Hindlimb muscle (tissue), 1 donor: ENCODE results near the gene FAM3A. TPM values are rescaled to one million over a fixed set of nuclear protein-coding genes. Genes with fewer than 3 reads are reported as not detected.
"Not testable (repeated sequence)": the region's sequence is repeated elsewhere in the genome, so short reads cannot be mapped to it uniquely, and the experiment has no call there.

Experiments
- DNase-seq: peaks from one replicate; pipeline ENCODE4 v3.0.0-alpha.2; 2013
- polyA plus RNA-seq: library from polyadenylated mRNA; unstranded; fragments of 120-200 nt; gene quantifications from one replicate; pipeline ENCODE4 v1.2.1, GENCODE V29; 2013; ENCODE audit not compliant: insufficient read length

FAM3A gene
- polyA plus RNA-seq, 1 donor: 33.9 TPM

- no peak for DNase-seq
These were observed 13.0 kb downstream of the FAM3A start for GRCh38 chrX:154502989-154503388.

DNA sequence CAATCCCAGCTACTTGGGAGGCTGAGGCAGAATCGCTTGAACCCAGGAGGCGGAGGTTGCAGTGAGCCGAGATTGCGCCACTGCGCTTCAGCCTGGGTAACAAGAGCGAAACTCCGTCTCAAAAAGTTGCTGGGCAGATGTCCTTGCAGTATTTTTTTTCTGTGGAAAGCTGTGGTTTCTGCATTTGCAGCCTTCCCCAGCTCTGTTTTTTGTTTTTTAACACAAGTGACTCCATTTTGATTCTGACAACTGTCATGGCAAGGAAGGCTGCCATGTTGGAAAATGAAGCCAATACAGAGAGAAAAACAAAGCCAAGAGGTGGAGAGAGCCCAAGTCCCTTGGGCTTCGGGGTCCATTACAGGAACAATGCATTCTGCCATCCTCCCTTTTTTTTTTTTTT, 13.9 kb downstream of the FAM3A start:
- DNase-seq: no peak

GRCh38 chrX:154501423-154501822, 14.6 kb downstream of the FAM3A start:
- not testable (repeated sequence) for DNase-seq

DNA sequence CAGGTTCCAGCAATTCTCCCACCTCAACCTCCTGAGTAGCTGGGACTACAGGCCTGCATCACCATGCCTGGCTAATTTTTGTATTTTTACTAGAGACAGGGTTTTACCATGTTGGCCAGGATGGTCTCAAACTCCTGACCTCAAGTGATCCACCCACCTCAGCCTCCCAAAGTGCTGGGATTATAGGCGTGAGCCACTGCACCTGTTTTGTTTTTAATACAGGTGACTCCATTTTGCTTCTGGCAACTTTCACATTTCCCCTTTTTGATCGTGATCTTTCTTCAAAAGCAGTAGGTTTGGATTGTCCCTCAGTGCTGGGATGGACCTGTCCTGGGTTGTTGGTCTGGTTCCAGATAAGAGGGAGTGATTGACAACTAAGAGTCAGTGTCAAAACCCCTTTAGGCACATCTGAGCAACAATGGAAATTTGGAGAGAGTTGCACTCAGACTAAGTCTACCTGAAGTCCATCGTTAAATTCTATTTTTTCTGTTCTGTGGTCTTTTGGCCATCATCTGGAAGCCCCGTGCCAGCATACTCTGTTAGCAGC, 19.4 kb downstream of the FAM3A start:
- DNase-seq: not testable (repeated sequence)

DNA sequence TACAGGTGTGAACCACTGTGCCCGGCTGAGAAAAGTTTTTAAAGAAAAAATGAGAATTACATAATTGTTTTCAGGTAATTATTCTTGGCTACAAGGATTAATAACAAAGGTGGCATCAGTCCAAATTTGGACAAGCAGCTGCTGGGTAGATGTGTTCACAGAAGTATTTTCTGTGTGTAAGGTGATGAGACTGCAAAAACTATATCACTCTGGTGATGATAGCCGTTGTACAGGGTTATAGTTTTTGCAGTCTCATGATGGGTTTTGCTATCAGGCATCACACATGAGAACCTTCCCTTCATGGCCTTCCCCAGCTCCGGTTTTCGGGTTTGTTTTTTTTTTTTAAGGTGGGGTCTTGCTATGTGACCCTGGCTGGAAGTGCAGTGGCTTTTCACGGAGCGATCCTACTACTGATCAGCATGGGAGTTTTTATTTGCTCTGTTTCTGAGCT, 20.5 kb downstream of the FAM3A start:
- DNase-seq: no peak

GRCh38 chrX:154494715-154495114, 21.3 kb downstream of the FAM3A start:
- no peak for DNase-seq

GRCh38 chrX:154490414-154491083, 25.5 kb downstream of the FAM3A start, which contains the start of gene SLC10A3:
SLC10A3 (minus strand) TSS chrX:154490629; CDS start chrX:154488940, 1,689 bp downstream.
- peak; percentile 90 for DNase-seq

- DNase-seq: no peak
These were observed 26.0 kb downstream of the FAM3A start for GRCh38 chrX:154490021-154490413.

DNA sequence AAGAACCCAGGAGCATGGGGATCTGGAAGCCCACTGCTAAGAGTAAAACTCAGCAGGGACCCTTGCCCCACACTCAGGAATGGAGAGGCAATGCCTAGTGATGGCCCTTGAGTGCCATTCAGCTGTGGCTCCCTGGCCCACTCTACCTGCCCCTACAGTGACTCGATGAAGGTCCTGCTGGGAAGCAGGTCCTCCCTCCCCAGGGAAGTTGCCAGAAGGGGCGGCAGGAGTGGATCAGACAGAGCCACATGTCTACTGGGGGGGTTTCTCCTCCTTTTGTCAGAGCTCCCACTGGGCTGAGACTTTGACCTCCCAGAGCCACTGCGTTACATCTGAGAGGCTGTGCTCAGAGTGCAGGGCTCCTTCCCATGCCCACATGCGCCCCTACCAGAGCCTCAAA, 26.9 kb downstream of the FAM3A start:
- DNase-seq: no peak

- DNase-seq: no peak
These were observed 27.5 kb downstream of the FAM3A start for GRCh38 chrX:154488336-154489075.

DNA sequence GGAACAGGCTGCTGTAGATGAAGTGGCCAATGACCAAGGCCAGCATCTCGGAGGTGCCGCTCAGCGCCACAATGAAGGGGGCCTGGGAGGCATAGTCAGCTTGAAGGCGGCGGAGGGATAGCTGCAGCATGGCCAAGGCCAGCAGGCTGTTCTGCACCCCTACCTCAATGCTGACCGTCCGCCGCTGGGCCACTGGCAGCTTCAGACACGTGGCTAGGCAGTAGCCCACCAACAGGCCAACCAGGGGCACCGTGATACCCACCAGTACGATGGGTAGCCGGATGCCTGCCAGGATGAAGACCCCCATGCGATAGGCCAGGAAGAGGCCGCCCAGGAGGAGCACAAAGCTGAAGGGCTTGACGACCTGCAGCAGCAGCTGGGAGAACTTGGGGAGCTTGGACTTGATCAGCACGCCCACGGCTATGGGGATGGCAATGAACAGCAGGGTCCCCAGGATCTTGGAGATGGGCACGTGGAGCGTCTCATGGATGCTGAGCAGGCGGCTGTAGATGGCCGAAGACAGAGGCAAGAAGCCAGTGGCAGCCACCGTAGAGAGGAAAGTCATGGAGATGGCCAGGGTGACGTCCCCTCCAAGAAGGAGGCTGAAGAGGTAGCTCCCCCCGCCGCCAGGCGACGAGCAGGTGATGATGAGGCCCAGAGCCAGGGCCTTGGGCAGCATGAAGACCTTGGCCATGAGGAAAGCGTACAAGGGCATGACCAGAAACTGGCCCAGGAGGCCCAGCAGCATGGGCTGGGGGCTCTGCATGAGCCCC, 28.3 kb downstream of the FAM3A start:
- DNase-seq: no peak

DNA sequence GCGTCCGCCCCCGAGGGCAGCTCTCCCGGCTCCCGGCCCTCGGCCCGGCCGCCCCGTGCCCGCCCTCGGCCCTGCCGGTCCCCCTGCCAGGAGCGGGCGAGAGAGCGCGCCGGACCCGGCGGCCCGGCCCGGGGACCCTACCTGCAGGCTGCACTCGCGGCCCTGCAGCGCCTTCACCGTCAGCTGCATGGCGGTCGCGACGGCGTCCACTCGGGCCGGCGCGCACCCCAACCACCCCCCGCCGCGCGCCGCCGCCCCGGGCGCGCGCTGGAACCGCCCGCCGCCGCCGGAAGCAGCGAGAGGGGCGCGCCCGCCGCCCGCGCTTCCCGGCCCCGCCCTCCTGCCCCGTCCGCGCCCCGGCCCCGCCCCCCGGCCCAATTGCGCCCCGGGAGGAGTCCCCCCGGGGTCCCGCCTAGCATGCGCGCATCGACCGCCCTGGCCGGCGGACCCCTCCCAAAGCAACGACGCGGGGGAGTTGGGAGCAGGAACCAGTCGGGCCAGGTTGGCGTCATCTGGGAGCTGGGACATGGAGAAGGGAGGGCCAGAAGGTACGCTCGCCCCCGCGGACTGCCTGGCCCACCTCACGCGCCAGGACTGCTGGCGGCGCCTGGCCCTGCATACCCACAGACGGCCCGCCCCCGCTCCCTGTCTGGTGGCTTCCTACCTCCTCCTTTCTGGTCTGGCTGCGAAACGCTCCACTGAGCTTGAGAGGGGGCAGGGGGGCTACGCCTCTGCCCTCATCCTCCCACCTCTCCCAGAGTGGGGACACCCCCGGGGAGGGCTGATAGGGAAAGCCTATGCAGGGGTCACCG, 29.4 kb downstream of the FAM3A start, which contains the start of gene UBL4A:
Gene UBL4A (minus strand): TSS at position 220 of the 812 bp plus-strand sequence. CDS start 31 bp downstream, at position 189.
- no peak for DNase-seq

DNA sequence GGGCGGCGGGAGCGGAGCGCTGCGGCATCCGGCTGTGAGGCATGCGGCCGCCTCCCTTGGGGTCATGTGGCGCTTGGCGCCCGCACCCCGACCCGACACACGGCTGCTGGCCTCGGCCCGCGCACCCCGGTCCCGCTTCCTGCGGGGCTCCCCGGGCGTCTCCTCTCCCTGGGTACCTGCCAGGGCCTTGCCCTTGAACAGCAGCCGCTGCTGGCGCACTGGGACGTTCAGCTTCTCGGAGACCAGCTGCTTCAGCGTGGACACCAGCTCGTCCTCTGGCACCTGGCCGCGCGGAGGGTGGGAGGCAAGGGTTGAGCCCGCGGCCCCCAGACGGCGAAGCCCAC, 30.0 kb downstream of the FAM3A start:
- no peak for DNase-seq

DNA sequence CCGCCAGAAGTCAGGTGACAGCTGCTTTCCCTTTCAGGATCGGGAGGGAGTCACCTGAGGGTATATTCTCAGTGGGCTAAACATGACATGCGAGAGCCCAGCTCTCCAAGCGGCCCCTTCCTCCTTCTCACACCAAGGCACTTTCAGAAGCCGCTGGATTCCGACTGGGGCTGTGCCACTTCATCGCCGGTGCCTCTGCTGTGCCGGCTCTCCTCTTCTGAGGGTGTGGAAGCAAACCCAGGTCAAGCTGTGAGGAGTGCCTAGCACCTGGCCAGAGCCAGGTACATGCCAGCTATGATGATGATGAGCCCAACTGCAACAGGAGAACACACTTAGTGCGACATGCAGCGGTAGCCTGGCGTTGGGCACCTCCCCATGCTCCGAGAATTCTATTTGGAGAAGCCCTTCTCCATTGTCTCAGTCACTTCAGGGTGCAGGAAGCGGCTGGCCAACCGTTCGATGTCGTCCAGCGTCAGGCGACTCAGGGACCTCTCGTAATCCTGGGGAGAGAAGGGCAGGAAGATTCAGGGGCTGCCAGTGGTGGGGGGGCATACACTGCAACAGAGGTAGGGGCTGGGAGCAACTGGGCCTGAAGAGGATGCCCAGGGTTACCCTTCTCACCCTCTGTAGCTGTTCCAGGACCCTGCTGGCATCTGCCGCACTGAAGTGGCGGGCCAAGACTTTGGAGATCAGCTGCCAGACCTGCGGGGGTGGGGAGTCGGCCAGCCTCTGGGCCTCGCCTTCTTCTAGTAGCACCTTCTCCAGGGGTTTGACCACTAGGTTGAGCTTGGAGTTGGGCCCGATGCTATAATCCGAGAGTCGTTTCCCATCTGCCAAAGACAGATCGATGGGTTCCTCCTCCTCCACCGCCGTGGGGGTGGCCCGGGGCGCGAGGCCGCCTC, 30.6 kb downstream of the FAM3A start:
- no peak for DNase-seq

DNA sequence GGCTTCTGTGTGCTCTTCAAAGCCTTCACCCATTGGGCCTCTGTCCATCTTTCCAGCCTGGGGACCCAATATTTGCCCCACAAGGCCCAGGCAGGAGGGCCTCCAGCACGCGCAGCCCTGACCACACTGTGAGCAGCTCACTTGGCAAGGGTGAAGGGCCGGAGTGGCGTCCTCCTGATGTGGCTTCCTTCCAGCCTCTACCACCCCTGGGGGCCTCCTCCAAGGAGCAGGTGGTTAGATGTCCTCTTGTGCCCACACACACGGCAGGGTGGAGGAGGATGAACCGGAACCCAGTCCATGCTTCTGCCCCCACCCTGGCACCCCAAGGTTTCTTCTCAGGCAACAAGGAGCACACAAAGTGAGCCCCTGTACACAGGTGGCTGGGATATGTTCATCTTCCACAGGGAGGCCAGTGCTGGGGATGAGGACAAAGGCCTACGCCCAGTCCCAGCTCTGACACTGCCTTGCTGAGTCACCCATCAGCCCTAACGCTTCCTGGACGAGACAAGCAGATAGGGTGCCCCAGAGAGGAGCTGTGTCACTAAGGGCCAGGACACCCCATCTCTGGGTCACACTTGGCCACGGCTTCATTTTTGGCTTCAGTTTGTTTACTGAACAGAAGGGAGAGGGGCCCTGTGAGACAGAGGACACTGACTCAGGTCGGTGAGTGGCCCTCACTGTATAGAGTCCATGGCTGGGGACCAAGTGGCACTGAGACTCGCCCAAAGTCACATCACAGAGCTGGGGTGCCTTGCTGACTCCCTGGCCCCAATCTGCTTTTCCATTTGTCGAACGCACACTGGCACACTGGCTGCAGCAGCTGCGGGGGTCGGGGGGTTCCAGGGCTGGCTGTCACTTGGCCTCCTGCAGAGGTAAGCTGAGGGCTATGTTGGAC, 31.5 kb downstream of the FAM3A start:
- DNase-seq: no peak

GRCh38 chrX:154483325-154483724, 32.7 kb downstream of the FAM3A start:
- no peak for DNase-seq

GRCh38 chrX:154482786-154483185, 33.2 kb downstream of the FAM3A start:
- DNase-seq: no peak

- no peak for DNase-seq
These were observed 34.0 kb downstream of the FAM3A start for GRCh38 chrX:154481911-154482601.

DNA sequence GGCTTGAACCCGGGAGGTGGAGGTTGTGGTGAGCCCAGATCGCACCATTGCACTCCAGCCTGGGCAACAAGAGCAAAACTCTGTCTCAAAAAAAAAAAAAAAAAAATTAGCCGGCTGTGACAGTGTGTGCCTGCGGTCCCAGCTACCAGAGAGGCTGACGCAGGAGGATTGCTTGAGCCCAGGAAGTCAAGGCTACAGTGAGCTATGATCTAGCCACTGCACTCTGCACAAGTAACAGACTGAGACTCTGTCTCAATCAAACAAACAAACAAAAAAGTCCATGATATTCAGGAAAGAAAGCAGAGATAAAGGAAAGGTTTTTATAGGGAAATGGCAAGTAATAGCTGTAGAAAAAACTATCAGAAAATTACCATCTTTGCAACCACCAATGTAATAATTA, 34.8 kb downstream of the FAM3A start:
- DNase-seq: no peak
